ENCODE data around the gene MCEE.
A peak's percentile ranks its signal among the peaks of the same experiment; 100 is the strongest.
"Not testable (repeated sequence)": the region's sequence is repeated elsewhere in the genome, so short reads cannot be mapped to it uniquely, and the experiment has no call there.

The MCEE gene

GRCh38 chr2:71130152-71130904 lies at the start of gene MCEE, which contains the start of gene MPHOSPH10:
Gene MCEE, minus strand, starts transcription at chr2:71130229. Its CDS starts 10 bp downstream, at chr2:71130219.
Gene MPHOSPH10, plus strand, starts transcription at chr2:71130634. Its CDS starts 32 bp downstream, at chr2:71130666.
- peak; percentile 61 to 98 (median 92) for DNase-seq

DNA sequence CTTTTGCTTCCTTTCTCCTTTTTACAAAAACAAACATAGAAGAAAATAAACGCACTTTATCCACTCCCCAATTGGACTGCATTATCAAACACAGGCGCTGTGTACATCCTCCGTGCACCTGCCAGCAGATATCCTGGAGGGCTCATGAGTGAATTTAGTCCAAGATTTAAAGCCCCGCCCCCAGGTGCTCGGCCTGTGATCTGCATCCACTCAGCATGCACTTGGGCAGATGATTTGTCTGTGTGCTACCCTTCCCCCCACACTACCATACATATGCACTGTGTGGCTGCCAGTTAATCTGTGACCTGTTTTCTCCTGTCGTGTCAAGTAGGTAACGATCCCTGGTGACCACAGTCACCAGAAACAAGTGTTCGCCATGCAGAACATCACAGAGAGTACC lies 48.8 kb upstream of the MCEE start:
- not testable (repeated sequence) for DNase-seq

DNA sequence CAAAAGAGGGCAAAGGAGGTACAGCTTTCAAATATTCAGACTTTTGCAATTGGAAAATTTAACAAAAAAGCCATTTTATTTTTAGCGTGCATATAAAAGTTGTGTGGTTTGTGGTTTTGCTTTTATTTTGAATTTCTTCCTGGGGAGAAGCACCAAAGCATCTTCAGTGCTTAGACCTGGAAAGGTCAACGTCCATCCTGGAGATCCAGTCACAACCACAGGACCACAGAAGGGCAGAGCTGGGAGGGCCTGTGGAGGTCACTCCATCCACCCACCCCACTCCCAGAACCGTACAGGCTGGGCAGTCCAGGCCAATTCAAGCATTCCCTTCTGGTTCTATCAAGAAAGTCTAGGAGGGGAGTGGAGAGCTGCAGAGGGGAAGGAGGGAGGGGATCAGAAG lies 44.2 kb upstream of the MCEE start:
- no peak for DNase-seq

- DNase-seq: no peak
Observed at GRCh38 chr2:71173096-71173495, 43.1 kb upstream of the MCEE start.

DNA sequence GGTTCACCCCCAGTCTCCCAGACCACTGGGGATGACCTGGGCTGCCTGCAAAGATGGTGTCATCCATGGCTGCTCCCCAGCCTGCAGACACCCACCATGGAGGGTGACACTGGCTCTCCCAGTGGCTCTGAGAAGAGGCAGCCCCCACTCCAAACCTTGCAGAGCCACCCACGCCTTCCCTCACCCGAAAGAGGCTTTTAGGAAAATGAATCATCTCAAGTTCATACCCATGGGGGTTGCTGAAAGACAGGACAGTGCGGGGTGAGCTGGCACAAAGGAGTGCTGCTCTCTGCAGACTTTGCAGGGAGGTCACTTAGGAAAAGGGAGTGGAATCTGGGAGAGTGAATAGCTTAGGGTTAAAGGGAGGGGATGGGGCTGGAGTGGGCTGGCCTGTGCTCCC lies 36.8 kb upstream of the MCEE start:
- peak in 28 of 56 donors; percentile 6 to 74 (median 30) for DNase-seq

DNA sequence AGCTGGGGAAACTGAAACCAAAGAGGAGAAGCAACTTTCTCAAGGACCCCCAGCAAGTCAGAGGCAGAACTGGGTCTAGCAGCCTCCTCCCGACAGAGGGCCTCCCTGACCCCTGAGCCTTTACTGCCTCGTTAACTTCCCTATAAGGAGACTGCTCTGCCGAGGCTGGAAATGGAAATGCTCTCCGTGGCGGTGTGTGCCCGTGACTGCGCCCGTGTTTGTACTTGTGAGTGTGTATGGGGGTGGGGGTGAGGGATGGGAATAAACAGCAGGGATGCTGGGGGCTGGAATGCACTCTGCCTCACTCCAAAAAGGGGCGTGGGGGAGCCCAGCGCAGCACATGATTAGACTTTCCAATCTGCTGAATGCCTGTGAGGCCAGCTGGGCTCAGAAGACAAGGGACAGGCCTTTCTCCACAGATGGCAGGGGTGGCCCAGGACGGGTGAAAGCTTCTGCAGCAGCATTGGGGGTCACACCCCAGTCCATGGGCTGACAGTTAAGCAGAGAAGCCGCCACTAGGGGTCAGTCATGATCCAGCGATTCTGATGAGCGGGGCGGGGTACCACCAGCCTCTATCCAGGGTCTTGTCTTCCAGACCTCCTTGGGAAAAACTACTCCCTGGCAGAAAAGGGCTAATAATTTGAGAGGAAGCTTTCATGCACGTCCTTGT lies 27.2 kb upstream of the MCEE start:
- DNase-seq: peak in 42 of 56 donors; percentile 2 to 84 (median 38)

- no peak for DNase-seq
Observed at GRCh38 chr2:71156573-71156972, 26.5 kb upstream of the MCEE start.

DNA sequence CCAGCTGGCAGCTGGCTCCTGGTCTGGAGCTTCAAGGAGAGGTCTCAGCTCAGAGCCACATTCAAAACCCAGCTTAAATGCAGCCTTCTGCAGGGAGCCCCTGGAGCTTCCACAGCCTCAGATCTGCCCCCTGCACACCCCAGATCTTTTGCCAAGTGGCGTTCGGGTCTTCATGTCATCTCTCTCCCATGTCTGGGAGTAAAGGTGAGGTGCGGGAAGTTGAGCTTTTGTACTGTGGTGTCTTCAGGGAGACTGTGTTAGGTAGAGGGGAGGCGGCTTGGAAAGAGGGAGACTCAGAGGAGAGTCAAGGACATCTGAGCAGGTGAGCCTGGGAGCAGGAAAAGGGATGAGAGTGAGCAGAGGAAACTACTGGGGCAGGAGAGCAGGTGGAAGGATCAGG lies 25.8 kb upstream of the MCEE start:
- no peak for DNase-seq

GRCh38 chr2:71154798-71155197 lies 24.8 kb upstream of the MCEE start:
- DNase-seq: no peak

- no peak for DNase-seq
Observed at GRCh38 chr2:71154279-71154678, 24.2 kb upstream of the MCEE start.

- no peak for DNase-seq
Observed at GRCh38 chr2:71153585-71154224, 23.7 kb upstream of the MCEE start.

GRCh38 chr2:71151620-71152019 lies 21.6 kb upstream of the MCEE start:
- no peak for DNase-seq

DNA sequence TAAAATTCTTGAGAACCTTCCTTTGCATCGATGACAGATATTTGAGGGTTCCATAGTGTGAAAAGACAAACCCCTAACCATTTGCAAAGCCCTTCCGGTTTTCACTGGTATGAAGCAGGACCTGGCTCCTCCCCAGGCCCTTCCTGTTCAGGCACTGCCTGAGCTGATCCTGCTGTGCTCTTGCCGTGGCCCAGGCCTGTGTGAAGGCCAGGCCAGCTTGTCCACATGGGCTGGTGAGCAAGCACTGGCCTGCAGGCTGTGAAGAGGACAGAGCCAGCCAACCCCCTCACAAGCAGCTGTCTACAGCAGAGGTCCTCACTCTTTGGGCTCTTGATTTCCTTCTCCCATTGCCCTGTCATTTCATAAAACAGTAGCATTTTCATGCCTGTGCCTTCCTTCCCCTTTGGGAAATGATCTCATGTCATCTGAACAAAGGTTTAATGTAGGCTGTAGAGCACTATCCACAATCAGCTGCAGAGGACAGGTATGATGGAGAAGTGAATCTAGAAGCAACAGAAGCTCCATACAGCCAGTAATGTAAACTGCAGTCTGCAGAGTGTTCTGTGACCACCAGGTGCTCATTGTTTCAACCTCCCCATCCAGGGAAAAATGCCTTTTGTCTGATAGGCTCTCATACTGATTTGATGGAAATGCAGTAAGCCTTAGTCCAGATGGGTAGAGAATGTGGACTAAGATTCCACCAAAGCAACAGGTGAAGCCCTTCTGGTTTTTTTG lies 20.2 kb upstream of the MCEE start:
- no peak for DNase-seq

DNA sequence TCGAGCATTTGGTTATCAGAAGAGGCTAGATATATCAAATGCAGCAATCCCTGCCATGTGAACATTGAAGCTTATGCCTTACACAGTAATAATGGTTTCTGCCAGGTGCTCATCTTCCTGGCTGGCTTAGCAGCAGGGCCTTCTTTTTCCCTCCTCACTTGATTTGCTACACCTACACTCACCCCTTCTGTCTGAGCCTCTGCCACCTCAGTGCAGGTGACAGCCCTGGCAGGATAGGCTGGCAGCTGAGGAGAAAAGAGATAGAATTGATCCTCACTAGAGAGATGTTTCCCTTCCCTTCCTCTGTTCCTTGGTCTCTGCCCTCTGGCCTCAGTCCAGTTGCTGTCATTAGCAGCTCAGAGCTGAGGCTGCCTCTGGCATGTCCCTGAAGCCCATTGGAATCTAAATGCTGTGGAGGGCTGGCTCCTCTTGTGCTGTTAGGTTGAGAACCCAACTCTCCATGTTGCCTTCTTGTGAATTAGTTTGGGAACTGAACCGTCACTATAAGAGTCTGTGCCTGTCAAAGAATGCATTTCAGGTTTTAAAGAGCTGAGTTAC lies 18.6 kb upstream of the MCEE start:
- peak in 1 of 56 donors; percentile 15 for DNase-seq

DNA sequence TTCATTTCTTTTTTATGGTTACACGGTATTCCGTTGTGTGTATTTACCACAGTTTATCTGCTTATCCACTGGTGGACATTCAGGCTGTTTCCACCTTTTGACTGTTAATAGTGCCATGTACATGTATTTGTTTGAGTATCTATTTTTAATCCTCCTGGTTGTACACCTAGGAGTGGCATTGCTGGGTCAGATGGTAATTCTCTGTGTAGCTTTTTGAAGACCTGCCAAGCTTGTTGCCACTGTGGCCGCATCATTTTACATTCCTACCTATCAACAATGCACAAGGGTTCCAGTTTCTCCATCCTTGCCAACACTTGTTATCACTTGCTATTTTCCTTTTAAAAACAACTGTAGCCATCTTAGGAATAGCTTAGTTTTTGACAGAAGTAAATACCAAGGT lies 13.8 kb upstream of the MCEE start:
- DNase-seq: no peak

DNA sequence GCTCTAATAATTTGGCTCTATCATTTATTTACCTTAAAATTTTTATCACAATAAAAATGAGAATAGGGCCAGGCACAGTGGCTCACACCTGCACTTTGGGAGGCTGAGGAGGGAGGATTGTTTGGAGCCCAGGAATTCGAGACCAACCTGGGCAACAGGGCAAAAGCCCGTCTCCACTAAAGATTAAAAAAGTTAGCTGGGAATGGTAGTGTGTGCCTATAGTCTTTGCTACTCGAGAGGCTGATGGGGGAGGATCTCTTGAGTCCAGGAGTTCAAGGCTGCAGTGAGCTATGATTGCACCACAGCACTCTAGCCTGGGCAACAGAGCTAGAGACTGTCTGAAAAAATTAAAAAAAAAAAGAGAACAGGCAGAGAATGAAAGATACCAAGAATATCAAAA lies 6.1 kb upstream of the MCEE start:
- no peak for DNase-seq

GRCh38 chr2:71133603-71134002 lies 3.6 kb upstream of the MCEE start:
- no peak for DNase-seq

GRCh38 chr2:71131387-71132166 lies 1.5 kb upstream of the MCEE start:
- not testable (repeated sequence) for DNase-seq

DNA sequence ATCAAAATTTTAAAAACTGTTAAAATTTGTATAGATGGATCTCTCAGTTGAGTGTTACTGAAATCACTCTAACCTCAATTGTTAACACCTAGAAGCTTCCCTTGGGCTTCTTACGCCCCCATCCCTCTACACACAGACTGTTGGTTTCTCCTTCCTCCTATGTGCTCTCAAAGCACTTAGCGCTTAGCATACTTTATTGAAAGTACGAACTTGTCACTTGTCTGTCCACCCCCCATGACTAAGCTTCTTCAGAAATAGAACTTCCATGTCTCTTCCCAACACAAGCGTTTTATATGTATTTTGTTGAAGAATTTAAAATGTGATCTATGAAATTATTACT lies 846 bp upstream of the MCEE start:
- DNase-seq: no peak

- DNase-seq: peak in 4 of 56 donors; percentile 50 to 86 (median 74)
Observed at GRCh38 chr2:71129902-71130151, 202 bp downstream of the MCEE start.

Measured in nucleus accumbens (tissue), 56 donors.